Activated gamma-delta T cell treated with anti-CD3 and anti-CD28 coated beads, Interleukin-2, amount 50 U/mL, for 16 hours (primary cell): ENCODE results near the gene C2.
"Not testable (repeated sequence)": the region's sequence is repeated elsewhere in the genome, so short reads cannot be mapped to it uniquely, and the experiment has no call there.

ENCODE experiments used
- DNase-seq: peaks from one replicate; pipeline ENCODE4 v3.0.0-alpha.2; 2020; ENCODE audit warnings: low read depth

C2 gene

GRCh38 chr6:31958741-31959739 lies 31.5 kb downstream of the C2 start, which contains the start of the genes NELFE and SKIC2:
Gene NELFE, minus strand, starts transcription at chr6:31958971. Its CDS starts 525 bp downstream, at chr6:31958446.
Gene SKIC2, plus strand, starts transcription at chr6:31959175. Its CDS starts 18 bp downstream, at chr6:31959193.
- DNase-seq = peak; percentile 96

GRCh38 chr6:31961616-31962015 lies 34.1 kb downstream of the C2 start:
- no peak for DNase-seq

DNA sequence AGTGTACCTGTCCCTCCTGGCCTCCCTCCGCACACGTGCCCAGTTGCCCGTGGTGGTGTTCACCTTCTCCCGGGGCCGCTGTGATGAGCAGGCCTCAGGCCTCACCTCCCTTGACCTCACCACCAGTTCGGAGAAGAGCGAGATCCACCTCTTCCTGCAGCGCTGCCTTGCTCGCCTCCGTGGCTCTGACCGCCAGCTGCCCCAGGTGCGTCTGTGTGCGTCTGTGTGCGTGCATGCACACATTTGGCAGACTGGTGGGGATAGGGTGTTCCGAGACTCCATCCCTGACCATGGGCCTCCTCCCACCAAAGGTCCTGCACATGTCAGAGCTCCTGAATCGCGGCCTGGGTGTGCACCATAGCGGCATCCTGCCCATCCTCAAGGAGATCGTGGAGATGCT lies 36.4 kb downstream of the C2 start:
- no peak for DNase-seq

DNA sequence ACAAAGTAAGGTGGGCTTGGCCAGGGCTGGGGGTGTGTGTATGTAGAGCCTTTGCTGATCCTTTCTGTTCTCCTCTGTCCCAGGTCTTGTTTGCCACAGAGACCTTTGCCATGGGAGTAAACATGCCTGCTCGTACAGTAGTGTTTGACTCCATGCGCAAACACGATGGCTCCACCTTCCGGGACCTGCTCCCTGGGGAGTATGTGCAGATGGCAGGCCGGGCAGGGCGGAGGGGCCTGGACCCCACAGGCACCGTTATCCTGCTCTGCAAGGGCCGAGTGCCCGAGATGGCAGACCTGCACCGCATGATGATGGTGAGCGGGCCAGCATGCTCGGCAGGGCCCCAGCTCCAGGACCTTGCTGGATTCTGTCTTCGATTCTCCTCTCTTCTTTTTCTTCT lies 38.2 kb downstream of the C2 start:
- DNase-seq = no peak

DNA sequence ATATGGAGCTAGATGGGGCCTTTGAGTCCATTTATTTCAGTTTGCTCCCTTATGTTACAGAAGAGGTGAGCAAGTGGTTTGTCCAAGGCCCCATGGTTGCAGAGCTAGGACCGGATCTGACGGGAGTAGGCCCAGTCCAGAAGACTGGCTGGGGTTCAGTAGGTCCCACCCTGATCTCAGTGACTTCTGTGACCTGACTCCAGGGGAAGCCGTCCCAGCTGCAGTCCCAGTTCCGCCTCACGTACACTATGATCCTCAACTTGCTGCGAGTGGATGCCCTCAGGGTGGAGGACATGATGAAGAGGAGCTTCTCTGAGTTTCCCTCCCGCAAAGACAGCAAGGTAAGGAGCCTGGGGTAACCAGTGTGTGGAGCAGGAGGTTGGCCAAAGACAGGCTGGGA lies 39.0 kb downstream of the C2 start:
- DNase-seq = no peak

GRCh38 chr6:31966997-31967925 lies 39.7 kb downstream of the C2 start:
- no peak for DNase-seq

GRCh38 chr6:31967926-31968320 lies 40.4 kb downstream of the C2 start:
- DNase-seq = no peak

GRCh38 chr6:31968326-31968725 lies 40.8 kb downstream of the C2 start:
- no peak for DNase-seq

DNA sequence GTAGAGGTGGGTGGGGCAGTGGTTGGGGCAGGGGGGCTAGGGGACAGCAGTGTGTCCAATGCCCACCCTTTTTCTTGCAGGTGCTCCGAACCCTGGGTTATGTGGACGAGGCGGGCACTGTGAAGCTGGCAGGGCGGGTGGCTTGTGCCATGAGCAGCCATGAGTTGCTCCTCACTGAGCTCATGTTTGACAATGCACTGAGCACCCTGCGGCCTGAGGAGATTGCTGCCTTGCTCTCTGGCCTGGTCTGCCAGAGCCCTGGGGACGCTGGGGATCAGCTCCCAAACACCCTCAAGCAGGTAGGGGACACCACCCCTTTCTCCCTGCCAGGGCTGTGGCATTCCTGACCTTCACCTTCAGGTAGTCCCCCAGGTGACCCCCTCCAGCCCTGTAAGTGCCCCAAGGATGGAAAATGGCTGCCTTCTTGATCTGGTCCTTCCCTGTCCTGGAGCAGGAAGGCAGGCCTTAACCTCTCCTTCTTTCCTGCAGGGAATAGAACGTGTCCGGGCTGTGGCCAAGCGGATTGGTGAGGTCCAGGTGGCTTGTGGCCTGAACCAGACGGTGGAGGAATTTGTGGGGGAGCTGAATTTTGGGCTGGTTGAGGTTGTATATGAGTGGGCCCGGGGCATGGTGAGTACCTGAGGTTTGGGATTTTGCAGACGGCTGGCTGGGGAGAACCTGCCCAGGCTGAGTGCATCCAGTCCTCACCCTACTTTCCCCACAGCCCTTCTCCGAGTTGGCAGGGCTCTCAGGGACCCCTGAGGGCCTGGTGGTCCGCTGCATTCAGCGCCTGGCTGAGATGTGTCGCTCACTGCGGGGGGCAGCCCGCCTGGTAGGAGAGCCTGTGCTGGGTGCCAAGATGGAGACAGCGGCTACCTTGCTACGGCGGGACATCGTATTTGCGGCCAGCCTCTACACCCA lies 41.5 kb downstream of the C2 start:
- no peak for DNase-seq

GRCh38 chr6:31969712-31970603 lies 42.4 kb downstream of the C2 start:
- no peak for DNase-seq

- no peak for DNase-seq
Observed at GRCh38 chr6:31970604-31971271, 43.2 kb downstream of the C2 start.

GRCh38 chr6:31971279-31971992 lies 43.9 kb downstream of the C2 start:
- DNase-seq = no peak

DNA sequence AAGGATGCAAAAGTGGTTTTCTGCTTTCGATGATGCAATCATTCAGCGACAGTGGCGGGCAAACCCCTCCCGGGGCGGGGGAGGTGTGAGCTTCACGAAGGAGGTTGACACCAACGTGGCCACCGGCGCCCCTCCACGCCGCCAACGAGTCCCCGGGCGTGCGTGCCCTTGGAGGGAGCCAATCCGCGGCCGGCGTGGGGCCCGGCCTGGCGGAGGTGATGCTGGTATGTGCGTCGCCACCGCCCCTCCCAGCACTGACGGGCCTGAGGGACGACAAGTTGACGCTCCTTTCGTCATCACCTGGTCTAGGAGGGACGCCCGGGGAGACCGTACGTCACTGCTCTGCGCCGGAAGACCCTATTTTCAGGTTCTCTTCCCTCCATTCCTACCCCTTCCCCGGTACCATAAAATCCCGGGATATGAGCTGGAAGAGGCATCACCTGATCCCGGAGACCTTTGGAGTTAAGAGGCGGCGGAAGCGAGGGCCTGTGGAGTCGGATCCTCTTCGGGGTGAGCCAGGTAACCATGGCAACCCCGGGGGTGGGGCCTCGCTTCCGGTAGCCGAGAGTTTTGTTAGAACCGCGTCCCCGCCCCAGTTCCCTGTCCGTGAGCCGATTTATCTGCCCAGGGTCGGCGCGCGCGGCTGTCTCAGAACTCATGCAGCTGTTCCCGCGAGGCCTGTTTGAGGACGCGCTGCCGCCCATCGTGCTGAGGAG lies 44.6 kb downstream of the C2 start, which contains the start of gene DXO:
DXO (minus strand) TSS at position 146 of the 716 bp plus-strand sequence. CDS start 463 bp downstream, outside the sequence.
- DNase-seq = peak; percentile 96

GRCh38 chr6:31972709-31973350 lies 45.3 kb downstream of the C2 start:
- no peak for DNase-seq

- DNase-seq = not testable (repeated sequence)
Observed at GRCh38 chr6:31976065-31976464, 48.5 kb downstream of the C2 start.

DNA sequence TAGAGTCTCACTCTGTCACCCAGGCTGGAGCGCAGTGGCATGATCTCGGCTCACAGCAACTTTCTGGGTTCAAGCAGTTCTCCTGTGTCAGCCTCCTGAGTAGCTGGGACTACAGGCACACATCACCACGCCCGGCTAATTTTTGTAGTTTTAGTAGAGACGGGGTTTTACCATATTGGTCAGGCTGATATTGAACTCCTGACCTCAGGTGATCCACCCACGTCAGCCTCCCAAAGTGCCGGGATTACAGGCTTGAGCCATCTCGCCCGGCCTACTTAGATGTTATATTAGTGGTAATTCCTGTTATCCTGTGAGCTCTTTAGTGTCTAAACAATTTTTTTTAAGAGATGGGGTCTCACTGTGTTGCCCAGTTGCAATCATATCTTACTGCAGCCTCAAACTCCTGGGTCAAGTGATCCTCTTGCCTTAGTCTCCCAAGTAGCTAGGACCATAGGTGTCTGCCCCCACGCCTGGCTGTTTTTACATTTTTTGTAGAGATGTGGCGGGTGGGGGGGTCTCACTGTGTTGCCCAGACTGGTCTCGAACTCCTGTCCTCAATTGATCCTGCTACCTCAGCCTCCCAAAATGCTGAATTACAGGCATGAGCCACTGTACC lies 50.4 kb downstream of the C2 start:
- no peak for DNase-seq

- DNase-seq = no peak
Observed at GRCh38 chr6:31978831-31979230, 51.3 kb downstream of the C2 start.
